Pons (tissue), 1 donor: ENCODE measurements around the gene TAS1R2.
"Not testable (repeated sequence)": the region's sequence is repeated elsewhere in the genome, so short reads cannot be mapped to it uniquely, and the experiment has no call there.

Experiments
- DNase-seq: peaks from one replicate; pipeline ENCODE4 v3.0.0-alpha.2; 2016; ENCODE audit warnings: low spot score

Gene TAS1R2

DNA sequence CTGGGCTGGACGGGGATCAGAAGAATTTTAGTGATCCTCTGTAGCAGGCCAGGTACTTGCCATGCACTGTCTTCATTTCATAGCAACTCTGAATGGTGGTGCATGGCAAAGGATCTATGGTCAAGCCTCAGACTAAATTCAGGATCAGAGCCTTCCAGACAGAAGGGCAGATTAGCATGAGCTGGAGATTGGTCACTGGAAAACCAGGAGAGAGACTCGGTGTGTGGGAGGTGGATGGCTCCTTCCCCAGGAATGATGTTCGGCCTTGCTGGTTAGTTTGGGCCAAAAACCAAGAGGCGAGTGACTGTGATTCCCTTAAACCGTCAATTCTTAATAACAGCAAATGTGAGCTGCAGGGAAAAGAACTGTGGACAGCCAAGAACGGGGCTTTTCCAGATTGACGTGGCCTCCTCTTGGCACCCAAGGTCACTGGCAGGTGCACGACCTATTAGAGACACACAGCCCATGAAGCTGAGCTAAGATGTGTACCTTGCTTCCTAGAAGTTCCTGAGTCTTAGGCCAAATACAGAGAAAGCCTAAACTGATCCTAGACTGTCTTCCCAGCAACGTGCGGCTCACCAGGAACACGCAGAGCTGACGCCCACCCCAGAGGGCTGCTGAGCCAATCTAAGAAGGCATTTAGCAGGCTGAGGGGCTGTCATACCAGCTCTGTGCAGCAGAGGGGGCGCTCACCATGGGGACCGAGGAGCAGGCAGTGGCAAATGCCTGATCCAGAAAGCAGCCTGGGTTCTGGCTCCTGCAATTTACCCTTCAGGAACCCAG lies 24.4 kb upstream of the TAS1R2 start:
- DNase-seq, result peak; percentile 64

DNA sequence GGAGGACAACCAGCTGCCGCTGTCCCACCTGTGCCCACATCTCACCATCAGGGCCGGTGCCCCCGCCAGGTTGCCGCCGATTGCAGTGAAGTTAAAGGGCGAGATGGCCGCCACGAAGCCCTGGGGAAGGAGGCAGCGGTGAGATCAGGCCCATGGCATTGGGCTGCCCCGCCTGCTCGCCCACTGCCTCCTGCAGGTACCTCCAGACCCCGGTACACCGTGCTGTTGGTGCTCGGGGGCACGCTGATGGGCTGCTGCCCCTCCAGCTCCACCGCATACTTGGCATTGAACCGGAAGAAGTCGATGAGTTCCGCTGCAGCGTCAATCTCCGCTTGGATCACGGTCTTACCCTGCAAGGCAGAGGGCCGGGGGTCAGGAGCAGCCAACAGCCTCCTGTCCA lies 23.6 kb upstream of the TAS1R2 start:
- DNase-seq, result no peak

DNA sequence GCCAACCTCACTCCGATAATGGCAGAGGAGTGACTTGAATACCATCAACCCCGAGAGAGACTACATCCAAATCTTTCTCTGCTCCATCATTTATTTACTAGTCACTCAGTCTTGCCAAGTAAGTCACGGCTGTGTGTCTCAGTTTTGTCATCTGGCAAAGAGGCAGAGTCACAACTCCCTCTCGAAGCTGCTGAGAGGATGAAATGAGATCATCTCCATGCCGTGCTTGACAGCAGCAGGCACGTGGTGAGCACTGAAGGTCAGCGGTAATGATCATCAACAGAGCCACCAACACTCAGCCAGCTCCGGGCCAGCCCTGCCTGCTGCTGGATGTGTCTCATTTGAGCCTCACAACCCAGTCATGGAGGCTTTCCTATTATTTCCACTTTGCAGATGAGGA lies 23.0 kb upstream of the TAS1R2 start:
- DNase-seq, result peak; percentile 29

DNA sequence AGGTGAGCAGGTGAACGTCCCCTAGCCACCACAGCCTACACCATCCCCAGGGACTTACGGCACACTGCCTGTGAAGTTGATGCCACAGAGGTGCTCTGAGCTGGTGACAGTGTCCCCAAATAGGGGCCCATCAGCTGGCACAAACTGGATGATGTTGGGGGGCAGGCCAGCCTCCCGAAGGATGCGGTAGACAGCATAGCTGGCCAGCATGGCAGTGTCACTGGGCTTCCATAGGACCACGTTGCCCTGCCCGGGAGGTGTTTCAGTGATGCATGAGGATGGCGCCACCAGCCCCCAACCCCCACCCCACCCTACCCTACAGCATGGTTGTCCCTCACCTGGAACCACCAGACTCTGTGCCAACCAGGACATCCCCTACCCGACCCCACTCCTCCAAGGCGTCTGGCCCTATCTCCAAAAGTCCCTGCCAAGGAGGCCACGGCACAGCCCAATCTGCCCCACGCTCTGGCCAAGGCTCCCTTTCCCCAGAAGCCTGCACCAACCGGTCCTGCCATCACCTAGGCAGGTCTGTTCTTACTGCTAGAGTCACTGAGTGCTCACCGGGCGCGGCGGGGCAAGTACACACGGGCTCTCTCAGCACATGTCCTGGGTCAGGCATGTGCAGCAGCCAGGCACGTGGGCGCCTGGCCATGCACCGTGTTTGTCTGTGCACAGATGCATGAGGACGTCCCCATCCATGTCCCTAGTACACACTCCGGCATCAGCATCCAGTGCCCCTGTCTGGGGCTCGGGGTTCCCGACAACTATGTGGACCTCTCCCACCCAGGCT lies 22.4 kb upstream of the TAS1R2 start:
- no peak for DNase-seq

DNA sequence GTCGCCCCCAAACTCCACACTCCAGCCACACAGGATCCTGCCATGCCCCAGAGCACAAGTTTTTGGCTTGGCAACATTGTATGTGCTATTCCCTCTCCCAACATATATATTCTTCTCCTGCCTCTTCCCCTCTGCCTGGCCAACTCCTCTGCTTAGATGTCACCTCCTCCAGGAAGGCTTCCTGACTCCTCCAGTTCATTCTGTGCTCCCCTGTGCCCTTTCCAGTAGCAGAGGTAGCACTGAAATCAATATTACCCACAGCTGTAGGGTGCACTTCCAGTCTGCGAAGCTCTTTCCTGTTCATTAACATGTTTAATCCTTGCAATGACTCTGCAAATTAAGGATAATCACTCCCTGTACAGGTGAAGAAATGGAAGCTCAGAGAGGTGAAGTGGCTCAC lies 21.7 kb upstream of the TAS1R2 start:
- no peak for DNase-seq

DNA sequence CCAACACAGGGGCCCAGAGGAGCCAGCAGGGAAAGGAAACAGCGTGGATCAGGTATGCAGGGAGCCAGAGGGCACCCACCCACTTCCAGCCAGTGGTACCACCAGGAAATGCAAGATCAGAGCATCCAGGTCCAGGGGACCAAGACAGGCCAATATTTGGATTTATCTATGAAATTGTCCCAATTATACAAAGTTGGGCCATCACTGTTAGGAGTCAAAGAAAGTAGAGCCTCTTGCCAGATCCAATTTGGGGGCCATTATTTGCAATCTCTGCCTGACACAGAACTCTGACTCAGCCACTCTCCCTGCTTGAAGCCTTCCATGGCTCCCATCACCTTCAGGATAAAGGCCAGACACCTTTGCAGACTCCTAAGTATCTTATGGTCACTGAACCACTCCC lies 21.1 kb upstream of the TAS1R2 start:
- no peak for DNase-seq

DNA sequence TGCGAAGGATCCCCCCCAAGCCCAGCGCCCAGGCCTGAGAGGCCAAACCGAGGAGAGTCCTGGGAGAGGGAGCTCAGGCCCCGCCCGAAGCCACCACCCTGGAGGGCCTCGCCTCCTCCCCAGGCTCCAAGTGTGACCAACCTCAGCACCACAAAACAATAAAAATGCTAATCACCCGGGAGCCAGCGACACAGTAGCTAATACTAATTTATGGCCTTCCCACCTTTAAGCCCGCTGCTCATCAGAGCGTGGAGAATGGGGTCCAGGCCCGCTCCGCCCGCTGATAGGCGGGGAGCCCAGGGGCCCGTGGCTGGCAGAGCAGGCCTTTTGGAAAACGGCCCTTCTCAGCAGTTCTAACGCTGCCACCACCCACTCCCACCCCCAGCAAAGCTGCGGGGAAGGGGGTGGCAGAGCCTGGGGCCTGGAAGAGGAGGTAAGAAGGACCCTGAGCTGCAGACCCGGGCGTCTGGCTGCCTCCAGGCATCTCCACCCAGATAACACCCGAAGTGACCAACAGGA lies 20.4 kb upstream of the TAS1R2 start:
- no peak for DNase-seq

DNA sequence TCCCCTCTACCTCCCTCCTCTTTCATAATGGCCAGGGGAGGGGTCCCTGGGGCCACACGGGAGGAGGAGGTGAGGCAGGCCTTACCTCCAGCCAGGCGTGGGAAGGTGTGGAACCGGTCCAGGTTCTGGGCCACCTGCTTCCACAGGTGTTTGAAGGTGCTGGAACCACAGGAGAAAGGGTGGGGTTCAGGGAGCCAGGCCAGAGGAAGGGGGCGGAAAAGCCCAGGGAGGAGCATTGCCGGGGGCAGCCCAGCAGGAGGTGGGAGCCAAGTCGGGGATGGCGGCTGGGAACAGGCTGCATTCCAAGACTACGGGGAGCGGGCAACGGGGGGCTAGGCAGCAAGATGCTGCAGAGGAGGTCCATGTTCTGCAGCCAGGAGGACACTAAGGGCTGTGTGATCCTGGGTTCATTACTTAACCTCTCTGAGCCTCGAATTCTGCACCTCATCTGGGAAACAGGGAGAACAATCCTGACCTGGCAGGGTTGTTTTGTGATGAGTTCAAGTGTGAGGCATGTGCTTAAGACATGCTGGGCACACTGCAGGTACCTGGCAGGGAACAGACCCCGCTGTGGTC lies 19.8 kb upstream of the TAS1R2 start:
- no peak for DNase-seq

DNA sequence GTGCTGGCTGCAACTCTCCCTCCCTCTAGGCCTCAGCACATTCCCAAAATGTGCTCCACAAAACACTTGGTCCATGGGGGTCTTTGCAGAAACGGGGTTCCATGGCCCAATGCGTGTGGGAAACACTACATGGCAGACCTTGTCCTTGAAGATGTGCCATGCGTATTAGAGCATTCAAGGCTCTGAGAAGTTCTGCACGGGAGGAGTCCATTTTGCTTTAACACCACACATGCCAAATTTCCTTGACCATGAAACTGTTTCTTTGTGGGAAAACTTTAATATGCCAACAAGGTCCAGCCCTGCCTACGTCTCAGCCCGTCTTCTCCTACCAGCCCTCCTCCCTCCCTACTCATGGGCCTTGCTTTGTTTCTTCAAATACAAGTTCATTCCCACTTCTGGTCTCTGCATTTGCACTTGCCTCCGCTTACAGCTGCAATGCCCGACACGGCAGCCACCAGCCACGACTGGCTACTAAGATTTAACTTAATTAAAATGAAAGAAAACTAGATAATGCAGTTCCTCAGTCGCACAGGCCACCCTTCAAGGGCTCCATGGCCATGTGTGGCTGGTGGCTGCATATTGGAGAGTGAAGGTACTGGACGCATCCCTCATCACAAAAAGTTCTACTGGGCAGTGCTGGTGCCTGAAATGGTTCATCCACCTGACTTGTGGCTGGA lies 19.2 kb upstream of the TAS1R2 start:
- DNase-seq, result no peak

DNA sequence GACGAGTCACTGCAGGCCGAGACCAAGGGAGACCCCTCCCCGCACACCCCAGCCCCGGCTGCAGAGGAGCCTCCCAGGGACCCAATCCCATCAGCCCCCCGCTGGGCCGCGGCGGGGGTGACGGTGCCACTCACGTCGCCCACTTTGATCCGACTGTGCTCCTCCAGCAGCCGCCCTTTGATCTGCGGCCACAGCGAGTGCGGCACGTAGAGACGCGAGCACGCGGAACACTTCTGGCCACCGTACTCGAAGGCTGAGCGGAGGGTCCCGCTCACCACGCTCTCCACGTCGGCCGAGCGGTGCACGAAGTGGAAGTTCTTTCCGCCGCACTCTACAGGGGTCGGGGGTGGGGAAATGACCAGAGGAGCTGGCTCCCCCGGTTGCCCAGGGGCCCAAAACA lies 17.8 kb upstream of the TAS1R2 start:
- DNase-seq, result no peak

DNA sequence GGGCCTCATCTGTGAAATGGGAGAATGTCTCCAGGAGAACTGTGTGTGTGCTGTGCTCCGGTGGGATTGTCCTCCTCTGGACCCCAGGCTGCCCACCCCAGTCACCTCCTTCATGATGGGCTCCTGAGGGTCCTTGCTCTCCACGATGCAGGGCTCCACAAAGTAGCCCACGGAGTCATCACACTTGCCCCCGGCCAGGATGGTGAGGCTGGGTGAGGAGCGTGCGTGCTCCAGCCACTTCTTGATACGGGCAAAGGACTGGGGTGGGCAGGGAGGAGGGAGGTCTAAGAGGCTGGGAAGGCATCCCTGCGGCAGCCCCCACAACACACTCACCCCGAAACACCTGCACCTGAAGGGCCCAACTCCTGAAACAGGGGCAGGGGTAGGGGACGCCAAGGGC lies 16.8 kb upstream of the TAS1R2 start:
- no peak for DNase-seq

DNA sequence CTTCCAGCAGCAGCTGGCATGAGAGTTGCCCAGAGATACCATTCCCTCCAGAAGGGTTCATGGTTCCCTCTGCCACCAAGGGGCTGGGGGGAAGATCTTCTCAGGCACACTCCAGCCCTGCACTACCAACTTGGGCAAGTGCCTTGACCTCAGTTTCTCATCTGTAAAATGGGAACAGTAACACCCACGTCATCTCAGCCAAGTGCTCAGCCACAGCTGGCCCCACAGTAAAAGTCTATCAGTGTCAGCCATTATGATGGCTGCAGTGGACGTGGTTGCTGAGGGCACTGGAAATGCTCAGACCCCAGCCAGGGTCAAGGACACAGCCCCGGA lies 16.3 kb upstream of the TAS1R2 start:
- no peak for DNase-seq

DNA sequence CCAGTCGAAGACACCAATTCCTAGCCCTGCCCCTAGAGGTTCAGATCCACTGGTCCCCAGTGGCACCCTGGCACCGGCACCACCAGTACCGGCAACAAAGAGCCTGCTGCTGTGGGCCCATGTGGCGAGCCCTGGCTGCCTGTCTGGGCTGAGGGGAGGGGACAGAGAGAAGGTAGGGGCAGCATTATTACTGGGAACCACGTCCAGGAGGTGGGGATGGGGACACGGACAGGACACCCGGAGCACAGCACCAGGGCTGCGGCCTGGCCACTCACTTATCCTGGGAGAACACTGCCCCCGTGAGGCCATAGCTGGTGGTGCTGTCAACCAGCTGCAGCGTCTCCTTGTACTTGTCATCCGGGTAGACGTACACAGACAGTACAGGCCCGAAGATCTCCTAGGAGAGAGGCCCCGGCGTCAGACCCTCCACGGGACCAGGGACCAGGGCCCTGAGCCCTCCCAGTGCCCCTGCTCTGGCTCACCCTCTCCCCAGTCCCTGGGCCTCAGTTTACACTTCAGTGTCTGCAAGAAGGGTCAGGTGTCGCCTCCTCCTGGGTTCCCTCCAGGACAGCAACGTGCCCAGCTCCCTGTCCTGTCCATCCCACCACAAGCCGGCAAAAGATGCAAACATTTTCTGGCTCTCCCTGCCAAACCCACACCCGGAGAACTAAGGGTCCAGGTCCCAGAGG lies 15.8 kb upstream of the TAS1R2 start:
- peak; percentile 84 for DNase-seq

DNA sequence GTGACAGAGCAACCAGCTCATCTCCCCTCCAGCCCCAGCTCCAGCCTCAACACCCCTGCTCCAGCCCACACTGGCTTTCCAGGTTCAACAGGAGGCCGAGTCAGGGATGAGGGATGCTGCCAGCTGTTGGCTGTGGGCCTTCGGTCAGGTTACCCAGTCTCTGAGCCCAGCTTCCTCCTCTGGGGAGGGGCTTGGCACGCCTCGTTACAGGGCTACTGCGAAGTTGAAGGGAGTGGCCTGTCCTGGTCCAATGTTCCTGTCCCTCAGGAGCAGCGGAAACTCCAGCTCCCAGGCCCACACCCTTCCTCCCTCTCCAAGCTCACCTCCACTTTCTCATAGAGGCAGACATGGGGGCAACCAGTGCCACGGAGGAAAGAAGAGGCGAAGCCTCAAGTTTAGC lies 15.1 kb upstream of the TAS1R2 start:
- DNase-seq, result no peak

DNA sequence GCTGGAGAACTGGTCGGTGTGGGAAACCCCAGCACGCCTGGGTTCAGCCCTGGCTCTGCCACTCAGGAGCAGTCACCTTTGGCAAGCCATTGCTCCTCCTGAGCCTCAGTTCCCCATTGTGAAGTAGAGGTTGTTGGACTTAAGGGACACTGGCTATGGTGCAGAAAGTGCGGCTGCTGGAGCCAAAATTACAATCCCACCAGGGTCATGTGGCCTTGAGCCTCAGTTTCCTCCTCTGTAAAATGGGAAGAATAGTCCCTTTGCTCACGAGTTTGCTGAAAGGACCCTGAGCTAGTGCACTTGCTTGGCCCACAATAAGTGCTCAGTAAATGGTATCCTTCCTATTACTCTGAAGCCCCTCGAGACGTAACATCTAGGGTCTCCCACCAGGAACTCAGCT lies 14.6 kb upstream of the TAS1R2 start:
- DNase-seq, result no peak

DNA sequence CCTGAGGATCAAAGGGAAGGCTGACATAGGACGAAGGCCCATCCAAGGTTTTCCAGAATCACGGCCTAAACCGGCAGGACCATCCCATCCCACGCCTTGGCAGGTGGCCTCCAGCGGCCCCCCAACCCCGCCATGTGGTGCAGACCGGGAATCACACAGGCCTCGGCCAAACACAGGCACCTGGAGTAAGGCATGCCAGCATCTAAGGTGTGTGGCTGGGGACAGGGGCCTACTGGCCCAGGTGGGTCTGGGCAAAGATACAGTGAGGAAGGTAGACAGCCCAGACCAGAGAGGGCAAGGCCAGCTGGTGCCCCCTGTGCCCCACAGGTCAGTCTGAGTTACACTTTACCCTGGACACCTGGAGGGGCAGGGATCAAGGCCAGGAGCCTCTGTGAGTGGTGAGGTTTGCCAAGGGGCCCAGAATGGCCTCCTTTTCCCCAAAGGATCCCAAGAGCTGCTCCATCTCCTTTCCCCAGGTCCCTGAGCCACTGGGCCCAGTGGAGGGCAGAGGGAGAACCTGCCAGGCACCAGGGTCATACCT lies 12.7 kb upstream of the TAS1R2 start:
- no peak for DNase-seq

DNA sequence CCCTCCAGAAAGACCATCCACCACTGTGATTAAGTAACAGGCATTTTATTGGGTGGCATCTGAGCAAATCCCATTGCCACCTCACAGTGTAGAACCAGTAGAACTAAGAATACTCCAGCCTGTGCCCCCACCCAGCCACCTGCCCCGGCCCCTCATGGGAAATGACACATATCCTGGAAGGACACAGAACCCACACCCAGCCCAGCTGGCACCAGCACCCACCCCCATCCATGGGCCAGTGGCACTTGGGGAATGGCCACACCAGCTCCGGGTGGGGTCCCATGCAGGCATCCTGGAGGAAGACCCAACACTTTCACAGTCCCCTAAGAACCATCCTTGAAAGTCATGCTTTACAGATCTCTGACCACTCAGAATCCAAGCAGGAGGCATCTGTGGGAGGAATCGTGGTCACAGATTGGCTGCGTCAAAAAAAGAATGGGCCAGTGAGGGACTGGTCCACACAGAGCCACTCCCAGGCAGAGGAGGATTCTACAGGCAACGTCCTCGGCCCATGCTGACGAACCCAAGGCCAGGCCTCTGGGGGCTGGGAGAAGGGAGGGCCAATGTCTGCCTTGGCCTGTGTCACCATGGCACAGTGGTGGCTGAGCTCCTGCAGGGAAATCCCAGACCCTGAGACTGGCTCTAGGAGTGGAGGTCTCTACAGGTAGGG lies 12.1 kb upstream of the TAS1R2 start:
- DNase-seq, result no peak

DNA sequence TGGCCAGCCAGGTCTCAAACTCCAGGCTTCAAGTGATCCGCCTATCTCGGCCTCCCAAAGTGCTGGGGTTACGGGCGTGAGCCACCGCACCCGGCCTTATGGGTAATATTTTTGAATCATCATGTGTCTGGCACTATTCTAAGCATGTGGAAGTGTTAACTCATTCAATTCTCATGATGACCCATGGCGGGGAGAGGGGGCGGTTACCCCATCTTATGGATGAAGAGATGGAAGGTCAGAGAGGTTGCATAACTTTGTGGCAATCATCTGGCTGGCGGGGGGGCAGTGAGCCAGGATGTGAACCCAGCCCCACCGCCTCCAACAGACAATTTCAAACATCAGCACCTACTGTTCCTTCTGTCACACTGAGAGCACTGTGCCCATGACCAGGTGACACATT lies 11.5 kb upstream of the TAS1R2 start:
- no peak for DNase-seq

DNA sequence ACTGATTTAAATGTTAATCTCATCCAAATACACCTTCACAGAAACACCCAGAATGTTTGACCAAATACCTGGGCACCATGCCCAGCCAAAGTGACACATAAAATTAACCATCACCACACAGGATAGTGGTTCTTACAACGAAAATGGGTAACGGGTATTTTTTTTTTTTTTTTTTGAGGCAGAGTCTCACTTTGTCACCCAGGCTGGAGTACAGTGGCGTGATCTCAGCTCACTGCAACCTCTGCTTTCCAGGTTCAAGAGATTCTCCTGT lies 11.1 kb upstream of the TAS1R2 start:
- DNase-seq, result not testable (repeated sequence)

DNA sequence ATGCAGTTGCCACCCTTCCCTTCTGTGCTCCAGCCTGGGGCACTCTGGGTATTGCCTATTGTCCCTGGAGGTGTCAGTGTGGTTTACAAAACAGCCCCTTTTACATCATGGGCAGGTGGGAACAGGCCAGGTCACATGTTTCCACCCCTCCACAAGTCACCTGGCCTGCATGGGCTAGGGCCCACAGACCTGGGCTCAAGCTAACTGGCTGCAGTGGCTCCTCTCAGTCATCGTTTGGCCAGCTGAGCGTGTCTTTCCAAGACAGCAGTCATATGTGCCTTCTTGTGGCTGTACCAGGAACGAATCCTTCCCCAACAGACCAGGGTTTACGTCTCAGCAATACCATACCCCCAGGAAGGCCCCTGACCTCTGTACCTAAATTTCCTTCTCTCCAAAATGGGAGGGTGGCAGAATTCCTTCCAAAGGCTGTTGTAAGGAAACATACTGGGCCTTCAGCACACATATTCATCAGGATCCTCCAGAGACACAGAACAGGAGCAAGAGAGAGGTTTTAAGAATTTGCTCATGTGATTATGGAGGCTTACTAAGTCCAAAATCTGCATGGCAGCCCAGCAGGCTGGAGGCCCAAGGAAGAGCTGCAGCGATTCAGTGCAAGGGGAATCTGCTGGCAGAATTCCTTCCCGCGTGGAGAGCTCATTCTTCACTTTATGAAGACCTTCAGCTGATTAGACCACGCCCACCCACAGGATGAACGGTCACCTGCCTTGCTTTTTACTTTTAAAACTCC lies 10.6 kb upstream of the TAS1R2 start:
- no peak for DNase-seq
